ENCODE results near the gene SMIM7.

The SMIM7 gene

DNA sequence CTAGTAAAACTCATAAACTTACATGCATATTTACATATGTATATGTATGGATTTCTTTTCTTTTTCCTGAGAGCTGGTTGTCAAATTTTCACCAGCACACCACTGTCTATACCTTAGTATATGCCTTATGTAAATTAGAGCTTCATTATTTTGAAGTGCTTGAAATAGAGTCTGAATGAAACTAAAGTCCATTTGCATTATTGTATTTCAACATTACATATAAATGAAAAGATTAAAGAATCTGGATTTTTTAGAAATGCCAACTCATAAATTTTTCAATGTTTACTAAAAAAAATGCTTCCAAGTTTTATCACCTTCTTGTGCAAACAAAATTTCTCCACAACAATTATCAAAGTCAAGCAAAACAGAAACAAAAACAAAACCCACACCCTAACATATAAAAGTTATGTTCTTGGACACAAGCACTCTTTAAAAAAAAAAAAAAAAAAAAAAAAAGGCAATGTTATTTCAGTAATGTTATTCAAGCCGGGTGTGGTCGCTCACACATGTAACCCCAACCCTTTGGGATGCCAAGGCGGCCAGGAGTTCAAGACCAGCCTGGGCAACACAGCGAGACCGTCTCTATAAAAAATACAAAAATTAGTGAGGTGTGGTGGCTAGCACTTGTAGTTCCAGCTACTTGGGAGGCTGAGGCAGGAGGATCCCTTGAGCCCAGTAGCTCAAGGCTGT is 50.3 kb downstream of the SMIM7 start:
- no peak for DNase-seq (ENCODE audit: low read depth)
- TF ChIP-seq, protein P1, sequence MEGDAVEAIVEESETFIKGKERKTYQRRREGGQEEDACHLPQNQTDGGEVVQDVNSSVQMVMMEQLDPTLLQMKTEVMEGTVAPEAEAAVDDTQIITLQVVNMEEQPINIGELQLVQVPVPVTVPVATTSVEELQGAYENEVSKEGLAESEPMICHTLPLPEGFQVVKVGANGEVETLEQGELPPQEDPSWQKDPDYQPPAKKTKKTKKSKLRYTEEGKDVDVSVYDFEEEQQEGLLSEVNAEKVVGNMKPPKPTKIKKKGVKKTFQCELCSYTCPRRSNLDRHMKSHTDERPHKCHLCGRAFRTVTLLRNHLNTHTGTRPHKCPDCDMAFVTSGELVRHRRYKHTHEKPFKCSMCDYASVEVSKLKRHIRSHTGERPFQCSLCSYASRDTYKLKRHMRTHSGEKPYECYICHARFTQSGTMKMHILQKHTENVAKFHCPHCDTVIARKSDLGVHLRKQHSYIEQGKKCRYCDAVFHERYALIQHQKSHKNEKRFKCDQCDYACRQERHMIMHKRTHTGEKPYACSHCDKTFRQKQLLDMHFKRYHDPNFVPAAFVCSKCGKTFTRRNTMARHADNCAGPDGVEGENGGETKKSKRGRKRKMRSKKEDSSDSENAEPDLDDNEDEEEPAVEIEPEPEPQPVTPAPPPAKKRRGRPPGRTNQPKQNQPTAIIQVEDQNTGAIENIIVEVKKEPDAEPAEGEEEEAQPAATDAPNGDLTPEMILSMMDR (conservative IDR thresholded peaks at IDR 0.05; ENCODE audit: control insufficient read depth, insufficient read depth, low read depth, low read length) = no peak
- no peak overlapping the region for H3K4me3 ChIP-seq (ENCODE audit: control insufficient read depth, low read depth, low read length)

DNA sequence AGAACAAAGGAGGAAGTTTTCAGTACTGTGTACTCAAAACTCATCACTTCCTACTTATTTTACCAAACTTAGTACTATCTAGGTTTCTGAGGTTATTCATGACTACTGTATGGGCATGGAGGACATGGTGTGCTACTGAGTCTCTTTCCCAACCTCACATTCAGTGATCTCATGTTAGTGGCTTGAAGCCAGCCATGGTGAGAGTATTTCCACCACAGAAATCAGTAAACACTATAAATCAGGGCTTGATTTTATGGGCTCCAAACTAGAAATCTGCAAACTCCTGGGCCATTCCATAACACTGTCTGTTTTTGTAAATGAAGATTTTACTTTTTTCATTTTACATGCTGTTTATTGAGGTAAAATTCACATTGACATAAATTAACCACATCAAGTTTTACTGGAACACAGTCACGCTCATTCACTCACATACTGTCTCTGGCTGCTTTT is 51.6 kb downstream of the SMIM7 start:
- no peak overlapping the region for H3K4me3 ChIP-seq (ENCODE audit: control insufficient read depth, low read depth, low read length)
- peak; percentile 96 for DNase-seq (ENCODE audit: low read depth)
- TF ChIP-seq, protein P1 (conservative IDR thresholded peaks at IDR 0.05; ENCODE audit: control insufficient read depth, insufficient read depth, low read depth, low read length) = no peak

DNA sequence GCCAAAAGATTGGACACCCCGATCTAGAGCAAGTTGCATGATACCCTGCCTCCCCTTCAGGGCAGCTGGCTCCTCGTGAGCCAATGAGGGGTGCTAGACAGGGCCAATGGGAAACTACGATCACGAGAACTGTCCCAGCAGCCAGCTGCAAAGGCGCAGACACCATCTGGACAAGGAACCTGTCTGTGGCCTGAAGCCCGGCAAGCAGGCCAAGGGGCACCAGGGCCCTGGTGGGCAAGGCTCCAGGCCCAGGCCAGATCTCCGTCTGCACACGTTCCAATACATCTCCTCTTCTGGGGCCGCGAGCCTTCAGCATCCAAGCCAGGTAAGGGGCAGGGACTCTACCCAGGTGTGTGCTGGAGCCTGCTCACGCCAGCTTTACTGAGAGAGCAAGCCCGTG is 52.1 kb downstream of the SMIM7 start:
- no peak overlapping the region for H3K4me3 ChIP-seq (ENCODE audit: control insufficient read depth, low read depth, low read length)
- no peak for DNase-seq (ENCODE audit: low read depth)
- TF ChIP-seq, protein P1 (conservative IDR thresholded peaks at IDR 0.05; ENCODE audit: control insufficient read depth, insufficient read depth, low read depth, low read length) = no peak

DNA sequence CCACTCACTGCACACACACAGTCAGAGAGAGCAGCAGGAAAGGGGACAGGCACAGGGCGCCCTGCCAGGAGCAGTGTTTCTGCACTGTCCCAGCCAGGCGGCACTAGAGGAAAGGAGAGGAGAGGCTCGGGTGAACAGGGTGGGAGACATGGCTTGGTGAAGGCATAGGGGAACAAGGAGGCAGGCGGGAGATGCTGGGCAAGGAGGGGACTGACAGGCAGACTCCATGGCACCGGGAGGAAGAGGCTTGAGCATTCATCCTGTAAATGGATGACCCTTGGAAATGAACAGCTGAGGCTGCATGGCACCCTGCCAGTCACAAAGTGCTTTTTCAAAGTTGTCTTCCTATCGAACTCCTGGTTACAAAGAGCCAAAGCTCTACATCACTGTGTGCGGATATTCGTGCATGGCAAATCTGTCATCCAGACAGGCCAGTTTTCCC is 54.4 kb downstream of the SMIM7 start:
- H3K4me3 ChIP-seq (ENCODE audit: control insufficient read depth, low read depth, low read length) = no peak overlapping the region
- TF ChIP-seq, protein P1 (conservative IDR thresholded peaks at IDR 0.05; ENCODE audit: control insufficient read depth, insufficient read depth, low read depth, low read length) = no peak
- DNase-seq (ENCODE audit: low read depth) = no peak

DNA sequence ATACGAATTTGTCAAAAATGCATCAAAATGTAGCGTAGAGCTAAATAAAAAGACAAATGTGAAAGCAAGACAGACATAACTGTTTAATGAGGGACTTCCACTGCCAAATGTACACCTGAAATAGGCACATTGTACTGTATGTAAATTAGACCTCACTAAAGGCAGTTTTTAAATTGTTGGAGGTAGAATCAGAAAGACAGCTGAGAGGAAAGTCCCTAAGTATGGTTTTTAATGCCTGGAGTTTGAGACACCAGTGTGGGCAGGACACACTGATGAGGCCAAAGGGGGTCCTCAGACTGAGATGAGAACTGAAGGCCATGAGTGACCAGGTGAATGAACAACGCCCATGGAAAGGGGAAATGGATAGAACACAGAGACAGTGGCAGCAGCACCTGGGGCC is 54.8 kb downstream of the SMIM7 start:
- DNase-seq (ENCODE audit: low read depth) = no peak
- TF ChIP-seq, protein P1 (conservative IDR thresholded peaks at IDR 0.05; ENCODE audit: control insufficient read depth, insufficient read depth, low read depth, low read length) = no peak
- no peak overlapping the region for H3K4me3 ChIP-seq (ENCODE audit: control insufficient read depth, low read depth, low read length)

DNA sequence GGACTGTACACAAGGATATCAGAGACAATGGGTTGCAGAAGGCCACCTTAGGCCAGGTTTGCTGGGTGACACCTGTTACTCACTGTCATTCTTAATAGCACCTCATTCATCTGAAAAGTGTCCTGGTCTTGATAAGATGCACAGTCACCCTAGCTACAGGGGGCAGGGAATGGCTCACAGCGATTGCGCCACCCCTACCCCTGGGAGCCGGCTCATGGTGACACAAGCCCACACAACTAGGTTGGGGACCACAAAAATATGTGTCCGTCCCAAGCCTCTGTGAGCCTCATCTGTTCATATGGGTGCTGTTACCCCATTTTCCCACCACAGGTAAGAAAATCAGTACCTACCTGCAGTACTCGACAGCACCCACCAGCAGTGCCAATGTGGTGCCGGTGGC is 55.3 kb downstream of the SMIM7 start:
- no peak overlapping the region for H3K4me3 ChIP-seq (ENCODE audit: control insufficient read depth, low read depth, low read length)
- TF ChIP-seq, protein P1 (conservative IDR thresholded peaks at IDR 0.05; ENCODE audit: control insufficient read depth, insufficient read depth, low read depth, low read length) = no peak
- no peak for DNase-seq (ENCODE audit: low read depth)
